22Rv1 (cell line): ENCODE data around the gene SAMD13.

Experiments
- CTCF ChIP-seq: fragments of 450-650 bp; IDR thresholded peaks from 2 replicates; pipeline ENCODE4 v1.5.1; 2017; ENCODE audit warnings: mild to moderate bottlenecking
- ZFX ChIP-seq: fragments of 450-650 bp; IDR thresholded peaks from 2 replicates; pipeline ENCODE4 v1.6.1; 2017; ENCODE audit warnings: antibody characterized with exemption, borderline replicate concordance

GRCh38 chr1:84300501-84300900, 1.0 kb upstream of the SAMD13 start:
- no peak for TF ChIP-seq CTCF
- no peak for TF ChIP-seq ZFX
